ENCODE results near the gene CACNA1C.

The CACNA1C gene

DNA sequence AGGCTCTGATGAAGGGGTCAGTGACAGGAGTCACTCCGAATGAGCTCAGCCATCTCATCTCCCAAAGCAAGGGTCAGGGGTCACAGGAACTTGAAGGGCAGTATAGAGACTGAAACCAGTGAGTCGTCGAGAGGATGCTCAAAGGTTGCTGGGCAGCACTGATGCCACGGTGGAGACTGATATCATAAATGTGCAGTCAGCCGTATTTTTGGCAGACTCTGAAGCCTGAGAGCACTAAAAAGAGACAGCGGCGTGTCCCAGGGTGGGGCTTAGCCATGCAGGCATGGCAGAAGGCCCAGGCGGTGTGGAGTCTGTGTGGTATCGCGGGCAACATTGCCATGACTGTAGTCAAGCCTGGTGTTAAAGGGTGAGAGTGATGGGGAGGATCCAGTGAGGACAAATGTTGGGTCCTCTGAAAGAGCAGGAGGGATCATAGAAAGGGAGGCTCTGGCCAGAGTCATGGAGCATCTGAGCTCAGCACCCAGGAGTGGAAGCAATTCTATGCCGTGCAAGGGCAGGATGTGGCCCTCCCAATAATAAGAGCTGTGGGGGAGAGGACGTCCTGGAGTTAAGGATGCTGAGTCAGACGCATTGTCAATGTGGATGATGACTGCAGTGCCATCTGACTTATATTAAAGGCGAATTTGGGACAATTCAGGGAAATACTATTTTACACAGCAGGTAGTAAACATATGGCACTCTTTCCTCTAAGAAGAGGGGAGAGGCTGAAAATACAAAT is 500.8 kb downstream of the CACNA1C start:
- no peak for DNase-seq (ENCODE audit: low read depth)

DNA sequence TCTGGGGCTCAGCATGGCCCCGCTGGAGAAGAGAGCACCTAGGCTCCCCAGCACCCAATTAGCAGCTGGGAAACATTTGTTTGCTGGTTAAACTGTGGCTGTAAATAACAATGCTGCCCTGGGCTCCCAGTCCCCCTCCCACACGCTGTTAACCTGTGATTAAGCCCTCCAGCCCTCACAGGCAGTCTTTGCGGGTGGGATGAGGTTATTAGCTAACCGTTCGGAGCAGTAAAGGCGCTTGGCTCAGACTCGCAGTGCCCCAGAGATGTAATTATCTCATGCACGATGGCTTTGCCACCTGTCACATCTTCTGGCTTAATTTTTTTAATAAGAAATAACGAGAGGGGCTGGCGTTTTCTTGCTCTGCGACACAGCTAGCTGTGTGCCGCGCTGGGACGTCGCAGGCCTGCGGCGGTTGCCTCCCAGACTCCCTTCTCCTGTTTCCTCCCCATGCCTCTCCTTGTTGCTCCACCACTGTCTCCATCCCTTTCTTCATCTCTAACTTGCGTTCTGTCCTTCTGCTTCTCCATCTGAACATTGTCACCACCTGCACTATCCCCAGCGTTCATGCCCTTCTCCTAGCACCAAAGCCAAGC is 502.8 kb downstream of the CACNA1C start:
- no peak for DNase-seq (ENCODE audit: low read depth)

DNA sequence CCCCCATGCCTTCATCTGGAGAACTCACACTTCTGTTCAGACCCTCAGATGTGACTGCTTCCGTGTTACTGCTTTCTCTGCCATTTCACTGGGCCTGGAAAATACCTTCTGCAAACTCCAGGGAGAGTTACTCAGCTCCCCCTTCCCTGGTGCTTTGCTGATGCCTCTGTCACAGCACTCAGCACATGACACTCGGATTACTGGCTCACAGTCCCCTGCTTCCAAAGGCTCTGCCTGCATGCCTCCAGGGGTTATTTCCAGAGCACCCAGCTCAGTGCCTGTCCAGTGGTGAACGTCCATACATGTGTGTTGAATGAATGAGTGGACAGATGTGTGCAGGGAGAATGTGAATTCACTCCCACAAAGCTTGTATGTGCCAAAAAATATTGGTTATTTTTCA is 504.8 kb downstream of the CACNA1C start:
- DNase-seq (ENCODE audit: low read depth): no peak

DNA sequence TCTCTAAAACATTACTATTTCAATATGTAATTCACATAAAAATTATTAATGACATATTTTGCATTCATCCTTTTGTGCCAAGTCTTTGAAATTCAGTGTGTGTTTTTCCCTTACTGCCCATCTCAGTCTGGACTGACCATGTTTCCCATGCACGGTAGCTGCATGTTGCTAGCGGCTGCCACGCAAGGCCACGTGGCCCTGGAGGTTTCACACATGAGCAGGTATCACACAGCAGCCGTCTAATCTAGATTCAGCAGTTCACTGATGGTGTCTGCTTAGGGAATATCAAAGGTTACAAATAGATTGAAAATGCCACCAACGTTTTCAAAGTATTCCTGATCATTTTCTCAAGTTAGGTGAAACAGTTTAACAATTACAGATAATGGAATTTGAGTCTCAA is 507.1 kb downstream of the CACNA1C start:
- DNase-seq (ENCODE audit: low read depth): no peak

DNA sequence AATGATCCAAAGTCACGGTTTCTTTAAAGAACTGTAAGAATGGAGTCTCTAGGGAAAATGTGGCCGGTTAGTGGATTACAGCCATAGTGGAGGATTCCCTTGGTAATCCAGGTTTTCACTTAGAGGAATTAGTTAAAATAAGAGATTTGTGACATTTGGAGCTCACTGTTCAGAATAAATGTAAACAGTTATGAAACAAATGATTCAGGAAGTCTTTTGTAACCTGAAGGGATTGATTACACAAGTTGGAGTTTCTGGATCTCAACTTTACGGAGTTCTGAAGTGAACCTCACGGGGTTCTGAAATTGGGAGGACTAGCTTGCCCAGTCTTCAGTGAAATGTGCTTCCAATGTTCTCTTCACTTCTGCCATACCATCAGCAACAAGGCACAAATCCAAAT is 507.6 kb downstream of the CACNA1C start:
- no peak for DNase-seq (ENCODE audit: low read depth)

DNA sequence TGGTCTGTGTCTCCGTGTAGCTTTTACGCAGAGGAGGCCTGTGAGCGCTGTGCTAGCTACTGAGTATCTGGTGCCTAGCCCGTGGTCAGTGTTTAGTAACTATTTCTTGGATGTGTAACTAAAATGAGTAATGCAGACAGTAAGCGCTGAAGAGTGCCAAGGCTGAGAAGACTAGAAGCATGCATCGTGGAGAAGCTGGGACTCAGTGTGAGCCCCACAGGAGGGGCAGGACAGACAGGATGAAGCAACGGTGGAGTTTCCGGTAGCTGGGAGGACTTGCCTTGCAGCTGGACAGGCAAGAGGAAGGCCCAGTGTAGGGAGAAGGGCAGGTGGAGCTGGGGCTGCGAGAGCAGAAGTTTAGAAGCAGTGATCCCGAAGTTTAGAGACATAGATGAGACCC is 508.6 kb downstream of the CACNA1C start:
- no peak for DNase-seq (ENCODE audit: low read depth)

DNA sequence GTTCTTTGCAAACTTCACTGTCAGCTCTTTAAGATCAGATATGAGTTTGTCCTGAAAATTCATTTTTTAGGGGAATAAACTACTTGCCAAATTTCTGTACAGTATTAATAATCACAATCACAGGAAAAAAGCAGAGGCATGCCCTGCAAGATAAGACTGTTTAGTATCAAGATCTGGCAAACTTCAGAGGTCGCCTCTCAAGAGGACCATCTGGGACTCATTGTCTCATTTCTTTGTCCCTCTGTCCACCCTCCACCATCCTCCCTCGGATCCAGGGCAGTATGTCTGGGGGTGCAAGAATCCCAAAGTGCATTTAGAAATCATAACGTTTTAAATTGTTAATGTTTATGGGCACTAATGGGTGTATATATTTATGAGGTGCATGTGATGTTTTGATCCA is 509.6 kb downstream of the CACNA1C start:
- DNase-seq (ENCODE audit: low read depth): no peak

DNA sequence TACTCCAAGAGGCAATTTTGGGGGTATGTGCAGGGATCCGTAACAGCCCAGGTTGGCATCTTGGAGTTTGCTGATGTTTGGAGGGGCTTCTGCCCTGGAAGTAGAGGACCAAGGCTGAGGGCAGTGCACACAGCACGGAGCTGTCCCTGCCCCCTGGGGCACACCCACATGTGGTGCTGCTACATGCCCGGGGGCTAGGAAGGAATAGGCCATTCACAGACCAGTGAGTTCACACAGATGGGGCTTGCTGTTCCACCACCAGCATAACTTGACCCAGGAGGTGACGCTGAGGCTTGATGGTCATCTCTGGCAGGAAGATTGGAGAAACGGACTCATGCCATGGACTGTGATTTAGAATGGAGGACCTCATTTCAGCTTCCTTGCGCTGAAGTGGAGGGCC is 510.9 kb downstream of the CACNA1C start:
- no peak for DNase-seq (ENCODE audit: low read depth)

DNA sequence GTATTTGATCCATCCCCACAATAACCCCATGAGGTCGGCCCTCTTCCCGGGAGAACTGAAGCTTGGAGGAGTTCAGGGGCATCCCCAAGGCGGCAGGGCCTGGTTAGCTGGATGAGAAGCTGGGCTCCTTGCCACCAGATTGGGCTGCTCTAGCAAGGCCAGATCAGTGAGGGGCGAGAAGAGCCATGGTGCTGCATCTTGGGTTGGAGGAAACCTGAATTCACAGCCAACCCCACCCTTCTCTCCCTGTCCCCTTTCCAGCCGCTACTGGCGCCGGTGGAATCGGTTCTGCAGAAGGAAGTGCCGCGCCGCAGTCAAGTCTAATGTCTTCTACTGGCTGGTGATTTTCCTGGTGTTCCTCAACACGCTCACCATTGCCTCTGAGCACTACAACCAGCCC is 513.4 kb downstream of the CACNA1C start:
- no peak for DNase-seq (ENCODE audit: low read depth)

DNA sequence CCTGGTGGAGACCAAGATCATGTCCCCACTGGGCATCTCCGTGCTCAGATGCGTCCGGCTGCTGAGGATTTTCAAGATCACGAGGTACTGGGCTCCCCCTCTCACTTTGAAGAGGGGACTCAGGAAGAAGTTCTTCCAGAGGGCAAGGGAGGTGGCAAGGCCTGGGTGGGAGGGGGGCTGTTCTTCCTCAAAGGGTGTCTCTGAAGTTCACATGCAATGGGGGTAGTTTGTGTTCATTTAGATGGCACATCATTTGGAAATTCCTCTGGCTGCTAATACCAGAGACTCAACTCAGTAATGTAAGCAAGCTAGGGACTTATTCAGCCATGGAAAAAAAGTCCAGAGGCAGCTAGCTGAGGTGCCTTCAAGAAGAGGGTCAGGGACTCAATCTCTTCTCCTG is 514.9 kb downstream of the CACNA1C start:
- DNase-seq (ENCODE audit: low read depth): no peak

DNA sequence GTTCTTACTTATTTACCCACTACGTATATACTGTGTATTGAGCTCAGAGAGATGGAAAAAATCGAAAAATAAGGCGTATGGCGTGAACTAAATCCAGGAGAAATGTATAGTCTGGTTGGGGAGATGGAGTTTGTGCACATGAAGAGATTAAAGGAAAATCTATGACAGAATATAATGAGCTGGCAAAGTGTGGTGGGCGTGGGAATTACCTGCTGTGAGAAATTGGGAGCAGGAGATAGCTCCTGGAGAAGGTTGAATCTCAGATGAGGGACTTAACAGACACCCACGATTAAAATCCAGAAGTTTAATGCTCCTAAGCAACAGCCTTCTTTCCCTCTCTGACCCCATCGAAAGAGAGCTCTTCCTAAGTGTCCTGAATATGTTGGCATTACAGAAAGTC is 517.8 kb downstream of the CACNA1C start:
- DNase-seq (ENCODE audit: low read depth): no peak

DNA sequence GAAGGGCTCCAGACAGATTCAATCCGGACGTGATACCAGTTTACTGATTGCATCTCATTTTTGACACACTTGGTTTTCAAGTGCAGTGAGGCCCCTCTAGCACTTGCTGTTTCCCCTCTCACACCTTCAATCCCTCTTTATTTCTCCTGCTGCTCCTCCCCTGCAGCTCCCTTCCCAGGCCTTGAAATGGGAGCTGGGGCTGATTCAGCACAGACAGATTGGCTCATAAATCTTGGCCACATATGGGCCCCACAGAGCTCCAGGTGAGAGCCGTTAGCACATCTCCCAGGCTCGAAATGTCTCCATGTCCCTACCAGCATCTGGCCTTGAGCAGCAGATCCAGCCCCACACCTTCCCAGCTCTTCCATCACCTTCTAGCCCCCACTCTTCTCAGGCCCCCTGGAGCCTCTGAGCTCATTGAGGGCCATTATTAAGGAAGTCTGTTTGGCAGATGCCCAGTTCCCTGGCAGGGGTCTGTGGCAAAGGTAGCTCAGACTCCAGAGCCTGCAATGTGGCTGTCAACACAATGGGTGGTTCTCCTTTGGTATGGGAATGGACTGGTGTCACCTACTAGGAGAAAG is 521.7 kb downstream of the CACNA1C start:
- no peak for DNase-seq (ENCODE audit: low read depth)

DNA sequence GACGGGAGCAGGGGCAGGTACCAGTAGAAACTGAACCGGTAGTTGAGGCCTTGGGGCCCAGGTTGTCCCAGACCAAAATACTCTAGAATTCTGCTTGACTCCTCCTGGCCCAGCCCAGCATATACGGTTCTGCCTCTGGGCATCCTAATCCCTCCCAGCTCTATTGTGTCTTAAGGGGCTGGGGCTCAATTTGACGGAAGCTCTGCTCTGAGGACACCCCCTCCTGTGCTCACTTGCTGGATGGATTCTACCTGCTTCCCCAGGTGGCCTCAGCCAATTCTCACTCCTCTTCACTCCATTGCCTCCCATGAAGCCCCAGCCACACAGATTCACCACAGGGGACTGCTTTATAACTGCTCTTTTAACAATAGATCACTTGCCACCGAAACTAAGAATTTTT is 522.5 kb downstream of the CACNA1C start:
- no peak for DNase-seq (ENCODE audit: low read depth)

DNA sequence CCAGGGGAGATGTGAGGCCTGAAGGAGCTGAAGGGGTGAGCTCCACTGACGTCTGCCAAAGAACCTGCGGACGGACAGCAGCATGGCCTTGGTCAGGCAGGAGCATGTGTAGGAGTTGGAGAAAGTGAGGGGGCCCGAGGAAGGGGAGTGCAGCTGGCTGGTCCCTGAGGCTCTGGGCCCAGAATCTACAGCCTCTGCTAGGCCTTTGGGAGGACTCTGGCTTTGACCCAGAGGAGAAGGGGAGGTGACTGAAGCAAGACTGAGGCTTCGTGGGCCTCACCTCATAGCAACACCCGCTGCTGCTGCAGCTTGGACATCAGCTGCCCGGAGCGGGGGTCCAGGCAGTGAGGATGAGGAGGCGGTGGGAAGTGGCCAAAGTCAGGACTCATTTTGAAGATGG is 525.4 kb downstream of the CACNA1C start:
- no peak for DNase-seq (ENCODE audit: low read depth)

DNA sequence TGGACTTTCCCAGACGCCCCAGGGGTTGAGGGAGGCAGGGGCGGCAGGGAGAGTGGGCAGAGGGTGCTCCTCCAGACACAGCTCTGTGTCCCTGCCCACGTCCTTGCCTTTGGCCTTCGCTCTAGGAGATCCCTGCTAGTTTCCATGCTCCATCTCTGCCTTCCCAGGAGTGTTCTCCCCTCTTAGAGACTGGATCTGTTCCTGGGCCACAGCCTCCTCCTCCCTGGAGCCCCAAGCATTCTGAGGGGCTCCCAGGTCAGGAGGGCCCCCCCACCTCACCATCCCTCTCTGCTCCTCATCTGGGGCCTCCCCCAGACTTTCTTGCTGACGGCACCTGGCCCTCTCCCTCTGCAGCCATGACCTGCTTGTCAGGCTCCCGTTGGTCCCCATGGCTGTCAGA is 526.0 kb downstream of the CACNA1C start:
- DNase-seq (ENCODE audit: low read depth): no peak

DNA sequence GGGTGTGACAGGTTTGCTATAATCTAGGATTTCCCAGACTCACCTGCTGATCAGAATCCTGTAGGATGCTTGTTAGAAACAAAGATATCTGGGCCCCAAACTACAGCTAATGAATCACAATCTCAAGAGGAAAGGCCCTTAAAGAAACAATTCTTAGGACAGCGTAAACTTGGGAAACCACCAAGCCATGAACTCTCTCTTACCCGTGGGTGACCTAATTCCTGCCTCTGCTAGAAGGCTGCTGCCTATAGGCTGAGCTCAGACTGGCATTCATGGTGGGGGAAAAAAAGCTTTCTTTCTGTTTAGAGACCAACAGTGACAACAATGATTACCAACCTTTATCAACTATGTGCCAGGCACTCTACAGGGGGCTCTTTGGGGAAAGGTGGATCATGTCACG is 528.0 kb downstream of the CACNA1C start:
- DNase-seq (ENCODE audit: low read depth): no peak

DNA sequence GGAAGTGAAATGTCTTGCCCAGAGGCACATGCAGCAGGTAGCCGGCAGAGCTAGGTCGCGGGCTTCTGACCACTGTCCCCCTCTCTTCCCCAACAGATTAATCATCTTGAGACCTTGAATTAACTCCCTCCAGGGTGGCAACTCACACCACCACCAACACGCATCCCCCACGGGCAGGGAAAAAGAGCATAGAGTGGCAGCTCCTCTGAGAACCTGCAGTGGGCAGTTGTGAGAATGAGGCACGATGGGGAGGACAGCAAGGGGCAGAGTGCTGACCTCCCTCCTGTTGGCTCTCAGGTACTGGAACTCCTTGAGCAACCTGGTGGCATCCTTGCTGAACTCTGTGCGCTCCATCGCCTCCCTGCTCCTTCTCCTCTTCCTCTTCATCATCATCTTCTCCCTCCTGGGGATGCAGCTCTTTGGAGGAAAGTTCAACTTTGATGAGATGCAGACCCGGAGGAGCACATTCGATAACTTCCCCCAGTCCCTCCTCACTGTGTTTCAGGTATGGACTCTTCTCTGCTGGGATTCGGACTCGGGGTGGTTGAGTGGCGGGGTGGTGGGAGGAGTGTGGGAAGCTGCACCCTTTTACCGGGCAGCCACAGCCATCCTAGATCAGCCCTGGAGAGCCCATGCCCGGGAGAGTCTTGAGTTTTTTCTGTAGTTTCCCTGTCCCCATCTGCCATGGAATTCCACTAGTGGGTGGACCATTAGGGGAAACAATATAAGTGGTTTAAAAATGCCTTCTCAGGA is 528.7 kb downstream of the CACNA1C start:
- no peak for DNase-seq (ENCODE audit: low read depth)

DNA sequence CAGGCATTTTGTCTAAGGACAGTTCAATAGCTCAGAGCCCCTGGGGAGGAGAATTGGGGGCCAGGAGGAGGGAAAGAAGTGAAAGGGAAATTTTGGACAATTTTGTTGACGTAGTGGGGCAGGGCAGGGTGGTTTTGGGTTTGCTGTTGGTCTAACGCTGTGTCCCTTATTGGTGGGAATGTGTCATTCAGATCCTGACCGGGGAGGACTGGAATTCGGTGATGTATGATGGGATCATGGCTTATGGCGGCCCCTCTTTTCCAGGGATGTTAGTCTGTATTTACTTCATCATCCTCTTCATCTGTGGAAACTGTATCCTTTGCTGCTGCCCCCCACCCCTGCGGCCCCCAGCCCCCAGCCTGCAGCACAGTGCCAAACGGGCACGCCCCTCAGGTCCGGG is 529.8 kb downstream of the CACNA1C start:
- no peak for DNase-seq (ENCODE audit: low read depth)

DNA sequence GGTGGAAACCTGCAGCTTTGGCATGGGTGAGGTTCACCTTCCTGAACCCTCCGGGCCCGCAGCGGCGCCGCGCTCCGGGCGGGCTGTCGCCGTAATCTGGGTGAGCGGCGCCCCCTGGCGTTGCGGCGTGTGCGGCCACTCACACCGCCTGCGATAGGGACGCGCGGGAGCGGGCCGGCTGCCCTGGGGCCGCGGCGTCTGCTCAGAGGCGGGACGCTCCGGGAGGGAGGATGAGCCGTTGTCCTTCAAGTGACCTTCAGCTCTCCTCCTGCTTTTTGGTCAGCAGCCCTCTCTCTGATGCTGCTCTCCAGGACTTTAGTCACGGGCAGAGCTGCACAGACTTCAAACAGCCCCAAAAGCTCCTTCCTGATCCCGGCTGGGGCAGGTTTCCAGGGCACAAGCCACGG is 530.3 kb downstream of the CACNA1C start:
- peak; percentile 70 for DNase-seq (ENCODE audit: low read depth)

DNA sequence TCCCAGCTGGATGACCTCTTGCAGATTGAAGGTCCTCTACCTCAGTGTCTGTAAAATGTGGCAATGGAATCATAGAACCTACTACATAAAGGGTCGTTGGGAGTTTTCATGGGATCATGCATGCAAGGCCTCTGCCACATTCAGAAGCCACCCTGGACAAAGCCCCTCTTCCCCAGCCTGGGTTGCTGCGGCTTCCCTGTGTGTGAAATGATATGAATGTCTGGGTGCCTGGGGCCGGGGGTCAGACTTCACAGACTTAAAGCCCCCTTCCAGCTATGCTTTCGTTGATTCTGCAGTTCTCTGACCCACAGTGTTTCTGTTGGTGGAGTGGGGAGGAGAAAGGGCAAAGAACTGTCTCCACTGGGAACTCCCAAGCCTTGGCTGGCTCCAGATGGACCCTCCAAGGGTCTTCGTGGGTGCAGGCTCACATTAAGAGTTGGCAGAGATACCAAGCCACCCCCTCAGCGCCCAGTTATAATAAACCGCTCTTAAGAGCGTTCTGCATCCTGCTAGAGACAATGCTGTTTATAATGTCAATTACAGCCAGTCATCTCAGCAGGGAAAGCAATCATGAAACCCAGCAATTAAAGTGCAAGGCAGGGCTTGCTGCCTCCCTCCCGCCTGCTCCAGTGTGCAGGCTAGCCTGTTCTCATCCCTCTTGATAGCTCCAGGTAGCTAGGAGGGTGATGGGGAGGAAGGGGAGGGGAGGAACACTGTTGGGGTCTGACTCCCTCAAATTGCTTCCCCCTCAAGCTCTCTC is 531.0 kb downstream of the CACNA1C start:
- no peak for DNase-seq (ENCODE audit: low read depth)

DNA sequence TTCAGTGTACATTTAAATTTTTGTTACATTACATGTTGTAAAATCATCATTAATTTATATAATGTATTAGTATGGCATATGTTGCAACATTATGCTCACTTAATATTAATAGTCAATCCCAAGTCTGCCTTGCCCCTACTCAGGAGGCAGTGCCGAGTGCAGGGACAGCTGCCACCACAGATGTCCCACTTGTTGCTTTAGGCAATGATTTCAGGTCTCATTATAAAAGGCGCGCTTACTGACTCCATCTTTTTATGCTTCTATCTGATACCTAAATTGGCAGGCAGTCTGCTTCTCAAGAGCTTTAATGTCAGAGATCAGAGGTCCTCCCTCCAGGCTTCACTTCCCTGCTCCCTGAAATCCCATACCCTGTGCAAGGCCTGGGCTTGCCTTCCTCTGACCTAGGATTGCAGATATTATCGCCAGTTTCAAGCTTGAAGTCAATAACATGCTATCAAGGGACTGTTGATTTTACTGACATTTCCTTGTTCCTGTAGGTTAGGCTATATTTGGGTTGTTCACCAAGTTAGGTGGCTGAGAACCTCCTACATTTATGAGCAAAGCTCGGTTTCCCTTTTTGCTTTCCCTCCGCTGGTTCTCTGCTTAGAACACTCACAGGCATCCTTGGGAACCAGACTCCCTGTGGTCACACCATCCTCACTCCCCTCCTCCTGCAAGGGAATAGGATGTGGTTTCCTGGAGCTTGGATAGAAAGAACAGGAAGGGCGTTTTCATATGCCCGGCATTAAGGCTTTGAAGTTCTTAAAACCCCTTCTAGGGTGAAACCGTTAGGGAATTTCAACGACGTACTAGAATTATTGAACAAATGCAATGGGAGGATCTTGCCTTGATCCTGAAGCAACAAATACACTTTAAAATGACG is 533.6 kb downstream of the CACNA1C start:
- DNase-seq (ENCODE audit: low read depth): no peak

Measured in activated T-cell treated with anti-CD3 and anti-CD28 coated beads for 48 hours (primary cell).